Measurements from ENCODE around the gene PLA2G4A.

DNA sequence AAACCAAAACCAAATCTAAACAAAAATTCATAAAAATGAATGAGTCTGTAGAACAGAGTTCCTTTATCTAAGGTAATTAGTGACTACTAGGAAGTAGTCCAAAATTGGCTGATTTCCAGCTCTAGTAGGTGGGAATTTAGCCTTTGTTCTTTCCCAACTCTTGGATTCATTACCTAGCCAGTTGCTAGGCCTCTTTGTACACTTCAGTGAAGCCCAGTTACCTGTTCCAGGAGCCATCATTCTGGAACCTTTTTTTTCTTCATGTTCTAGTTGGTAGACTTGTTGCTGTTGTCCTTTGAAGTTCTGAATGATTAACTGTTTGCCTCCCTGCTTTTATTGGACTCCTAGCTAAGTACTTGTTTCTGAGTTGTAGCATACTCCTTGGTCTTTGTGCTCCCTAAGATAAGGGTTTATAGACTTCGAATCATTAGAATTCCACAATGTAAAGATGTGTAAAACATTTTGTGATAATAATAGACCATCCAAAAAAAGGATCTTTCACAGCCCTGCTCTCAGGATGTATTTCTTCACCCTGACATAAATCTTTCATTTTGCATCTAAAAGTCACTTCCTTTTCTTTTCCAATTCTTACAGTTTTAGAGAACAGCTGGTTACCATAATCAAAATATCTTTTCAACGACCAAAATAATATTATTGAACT is 9.8 kb downstream of the PLA2G4A start:
- TF ChIP-seq, protein P1, sequence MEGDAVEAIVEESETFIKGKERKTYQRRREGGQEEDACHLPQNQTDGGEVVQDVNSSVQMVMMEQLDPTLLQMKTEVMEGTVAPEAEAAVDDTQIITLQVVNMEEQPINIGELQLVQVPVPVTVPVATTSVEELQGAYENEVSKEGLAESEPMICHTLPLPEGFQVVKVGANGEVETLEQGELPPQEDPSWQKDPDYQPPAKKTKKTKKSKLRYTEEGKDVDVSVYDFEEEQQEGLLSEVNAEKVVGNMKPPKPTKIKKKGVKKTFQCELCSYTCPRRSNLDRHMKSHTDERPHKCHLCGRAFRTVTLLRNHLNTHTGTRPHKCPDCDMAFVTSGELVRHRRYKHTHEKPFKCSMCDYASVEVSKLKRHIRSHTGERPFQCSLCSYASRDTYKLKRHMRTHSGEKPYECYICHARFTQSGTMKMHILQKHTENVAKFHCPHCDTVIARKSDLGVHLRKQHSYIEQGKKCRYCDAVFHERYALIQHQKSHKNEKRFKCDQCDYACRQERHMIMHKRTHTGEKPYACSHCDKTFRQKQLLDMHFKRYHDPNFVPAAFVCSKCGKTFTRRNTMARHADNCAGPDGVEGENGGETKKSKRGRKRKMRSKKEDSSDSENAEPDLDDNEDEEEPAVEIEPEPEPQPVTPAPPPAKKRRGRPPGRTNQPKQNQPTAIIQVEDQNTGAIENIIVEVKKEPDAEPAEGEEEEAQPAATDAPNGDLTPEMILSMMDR (IDR thresholded peaks at IDR 0.05; ENCODE audit: low read length): no peak
- no peak for TF ChIP-seq EZH2 (IDR thresholded peaks at IDR 0.05; ENCODE audit: borderline replicate concordance, low read length)

Measured in OCI-LY1 (cell line).